Neural cell (in vitro differentiated cells): ENCODE measurements around the gene MYLIP.

Source experiments
- EP300 ChIP-seq: fragments of 450-650 bp; conservative IDR thresholded peaks from 2 replicates; pipeline ENCODE4 v1.6.1; 2014; ENCODE audit warnings: antibody characterized with exemption, mild to moderate bottlenecking, moderate library complexity; ENCODE audit not compliant: poor library complexity, severe bottlenecking
- EZH2 ChIP-seq: fragments of 200-600, 300-800 bp; shearing (Covaris generic), sonication (generic); IDR thresholded peaks from 2 replicates; pipeline ENCODE4 v1.6.1; 2014; ENCODE audit warnings: antibody characterized with exemption, low read length, borderline replicate concordance, mild to moderate bottlenecking; ENCODE audit not compliant: insufficient read depth, poor library complexity, severe bottlenecking
- MXI1 ChIP-seq: fragments of 450-650 bp; conservative IDR thresholded peaks from 2 replicates; pipeline ENCODE4 v1.6.1; 2014; ENCODE audit warnings: antibody characterized with exemption, mild to moderate bottlenecking; ENCODE audit not compliant: poor library complexity, severe bottlenecking
- POLR2AphosphoS5 ChIP-seq: IDR thresholded peaks from 2 replicates; pipeline ENCODE4 v1.6.1; 2012
- SMC3 ChIP-seq: fragments of 450-650 bp; conservative IDR thresholded peaks from 2 replicates; pipeline ENCODE4 v1.6.1; 2014; ENCODE audit warnings: antibody characterized with exemption, mild to moderate bottlenecking, moderate library complexity; ENCODE audit not compliant: poor library complexity
- TAF1 ChIP-seq: IDR thresholded peaks from 2 replicates; pipeline ENCODE4 v1.6.1; 2012; ENCODE audit warnings: low read depth
- TF ChIP-seq, protein P1 (sequence below): fragments of 450-650 bp; IDR thresholded peaks from 2 replicates; pipeline ENCODE4 v1.5.1; 2014; ENCODE audit warnings: antibody characterized with exemption, mild to moderate bottlenecking, moderate library complexity; ENCODE audit not compliant: poor library complexity, severe bottlenecking
- TF ChIP-seq, protein P2 (sequence below): IDR thresholded peaks from 2 replicates; pipeline ENCODE4 v1.6.1; 2012; ENCODE audit warnings: borderline replicate concordance

DNA sequence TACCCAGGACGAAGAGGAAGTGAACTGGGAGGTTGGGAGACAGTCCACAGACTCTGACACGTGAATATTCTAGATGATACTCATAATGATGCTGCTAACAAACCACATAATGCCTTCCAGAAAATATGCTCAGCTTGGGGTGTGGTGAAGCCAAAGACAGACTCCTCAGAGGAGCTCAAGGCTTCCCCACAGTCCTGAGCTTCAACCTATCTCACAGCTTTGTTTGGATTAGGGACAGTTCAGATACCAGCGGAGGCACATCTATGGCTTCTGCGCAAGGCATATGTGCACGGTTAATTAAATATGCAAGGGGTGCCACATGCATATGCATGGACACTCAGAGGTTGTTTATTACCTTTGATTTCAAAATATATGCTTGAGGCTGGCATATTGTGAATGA lies 30.7 kb upstream of the MYLIP start:
- TF ChIP-seq SMC3: no peak
- TF ChIP-seq, protein P1, sequence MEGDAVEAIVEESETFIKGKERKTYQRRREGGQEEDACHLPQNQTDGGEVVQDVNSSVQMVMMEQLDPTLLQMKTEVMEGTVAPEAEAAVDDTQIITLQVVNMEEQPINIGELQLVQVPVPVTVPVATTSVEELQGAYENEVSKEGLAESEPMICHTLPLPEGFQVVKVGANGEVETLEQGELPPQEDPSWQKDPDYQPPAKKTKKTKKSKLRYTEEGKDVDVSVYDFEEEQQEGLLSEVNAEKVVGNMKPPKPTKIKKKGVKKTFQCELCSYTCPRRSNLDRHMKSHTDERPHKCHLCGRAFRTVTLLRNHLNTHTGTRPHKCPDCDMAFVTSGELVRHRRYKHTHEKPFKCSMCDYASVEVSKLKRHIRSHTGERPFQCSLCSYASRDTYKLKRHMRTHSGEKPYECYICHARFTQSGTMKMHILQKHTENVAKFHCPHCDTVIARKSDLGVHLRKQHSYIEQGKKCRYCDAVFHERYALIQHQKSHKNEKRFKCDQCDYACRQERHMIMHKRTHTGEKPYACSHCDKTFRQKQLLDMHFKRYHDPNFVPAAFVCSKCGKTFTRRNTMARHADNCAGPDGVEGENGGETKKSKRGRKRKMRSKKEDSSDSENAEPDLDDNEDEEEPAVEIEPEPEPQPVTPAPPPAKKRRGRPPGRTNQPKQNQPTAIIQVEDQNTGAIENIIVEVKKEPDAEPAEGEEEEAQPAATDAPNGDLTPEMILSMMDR: no peak
- TF ChIP-seq, protein P2, sequence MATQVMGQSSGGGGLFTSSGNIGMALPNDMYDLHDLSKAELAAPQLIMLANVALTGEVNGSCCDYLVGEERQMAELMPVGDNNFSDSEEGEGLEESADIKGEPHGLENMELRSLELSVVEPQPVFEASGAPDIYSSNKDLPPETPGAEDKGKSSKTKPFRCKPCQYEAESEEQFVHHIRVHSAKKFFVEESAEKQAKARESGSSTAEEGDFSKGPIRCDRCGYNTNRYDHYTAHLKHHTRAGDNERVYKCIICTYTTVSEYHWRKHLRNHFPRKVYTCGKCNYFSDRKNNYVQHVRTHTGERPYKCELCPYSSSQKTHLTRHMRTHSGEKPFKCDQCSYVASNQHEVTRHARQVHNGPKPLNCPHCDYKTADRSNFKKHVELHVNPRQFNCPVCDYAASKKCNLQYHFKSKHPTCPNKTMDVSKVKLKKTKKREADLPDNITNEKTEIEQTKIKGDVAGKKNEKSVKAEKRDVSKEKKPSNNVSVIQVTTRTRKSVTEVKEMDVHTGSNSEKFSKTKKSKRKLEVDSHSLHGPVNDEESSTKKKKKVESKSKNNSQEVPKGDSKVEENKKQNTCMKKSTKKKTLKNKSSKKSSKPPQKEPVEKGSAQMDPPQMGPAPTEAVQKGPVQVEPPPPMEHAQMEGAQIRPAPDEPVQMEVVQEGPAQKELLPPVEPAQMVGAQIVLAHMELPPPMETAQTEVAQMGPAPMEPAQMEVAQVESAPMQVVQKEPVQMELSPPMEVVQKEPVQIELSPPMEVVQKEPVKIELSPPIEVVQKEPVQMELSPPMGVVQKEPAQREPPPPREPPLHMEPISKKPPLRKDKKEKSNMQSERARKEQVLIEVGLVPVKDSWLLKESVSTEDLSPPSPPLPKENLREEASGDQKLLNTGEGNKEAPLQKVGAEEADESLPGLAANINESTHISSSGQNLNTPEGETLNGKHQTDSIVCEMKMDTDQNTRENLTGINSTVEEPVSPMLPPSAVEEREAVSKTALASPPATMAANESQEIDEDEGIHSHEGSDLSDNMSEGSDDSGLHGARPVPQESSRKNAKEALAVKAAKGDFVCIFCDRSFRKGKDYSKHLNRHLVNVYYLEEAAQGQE: no peak
- TF ChIP-seq EP300: no peak
- no peak for TF ChIP-seq EZH2
- TF ChIP-seq POLR2AphosphoS5: no peak
- TF ChIP-seq MXI1: no peak
- TF ChIP-seq TAF1: no peak
